Measurements from ENCODE around the gene ARHGEF37. TPM values are rescaled to one million over a fixed set of nuclear protein-coding genes. Genes with fewer than 3 reads are reported as not detected.

The ARHGEF37 gene
- total and polyA plus RNA-seq, 4 donors = 0.71 to 6.1 (median 2.7) TPM

- Histone ChIP-seq H3K36me3 (ENCODE audit: control insufficient read depth in 4 of 4, insufficient read depth in 3 of 4, low read depth in 1 of 4, low read length in 3 of 4) (peaks cover 0 to 16% (median 2%) of the 10 kb centered on the region in 4 donors), H3K4me1 (ENCODE audit: control insufficient read depth in 4 of 4, insufficient read depth in 4 of 4, low read length in 3 of 4) (peaks cover 0 to 3% (median 2%) of the 10 kb centered on the region in 4 donors), H3K4me3 (ENCODE audit: low read depth in 1 of 3, low read length in 3 of 3) (no peak overlapping the region), H3K9me3 (ENCODE audit: control insufficient read depth in 4 of 4, low read length in 3 of 4) (no peaks in the 10 kb centered on the region), H3K27ac (ENCODE audit: low read depth in 1 of 2, low read length in 2 of 2) (no peak overlapping the region), H3K9ac (ENCODE audit: low read depth in 1 of 2, low read length in 2 of 2) (no peak overlapping the region), H3K27me3 (ENCODE audit: control insufficient read depth in 4 of 4, insufficient read depth in 4 of 4, low read length in 3 of 4) (no peaks in the 10 kb centered on the region)
- 92% methylated on average over 12 of the region's 12 CpGs for WGBS
- no peak for DNase-seq (ENCODE audit: low spot score)
- TF ChIP-seq HNF4A (conservative IDR thresholded peaks at IDR 0.05) (no peak), GABPA (IDR thresholded peaks at IDR 0.05 in 1 of 2, conservative IDR thresholded peaks at IDR 0.05 in 1 of 2) (no peak)
These were observed 45.8 kb downstream of the ARHGEF37 start for GRCh38 chr5:149627070-149627469.

DNA sequence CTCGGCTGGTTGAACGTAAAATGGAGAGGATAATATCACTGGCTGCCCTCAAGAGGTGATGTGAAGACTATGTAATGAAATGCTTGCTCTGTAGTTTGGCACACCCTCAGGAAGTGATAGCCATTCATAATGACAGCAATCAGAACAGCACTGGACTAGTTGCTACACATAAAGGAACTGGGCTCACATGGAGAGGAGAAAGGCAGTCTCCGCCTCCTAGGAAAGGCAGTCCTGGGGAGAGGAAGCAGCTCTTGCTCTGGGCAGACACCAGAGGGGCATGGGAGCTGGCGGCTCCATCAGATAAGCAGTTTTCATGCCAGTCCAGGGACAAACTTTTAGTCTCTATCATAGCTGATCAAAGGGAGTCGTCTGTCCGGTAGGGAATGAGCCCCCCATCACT lies 46.9 kb downstream of the ARHGEF37 start:
- no peak for DNase-seq (ENCODE audit: low spot score)
- no peak overlapping the region for H3K9ac ChIP-seq (ENCODE audit: low read depth in 1 of 2, low read length in 2 of 2)
- TF ChIP-seq GABPA (IDR thresholded peaks at IDR 0.05 in 1 of 2, conservative IDR thresholded peaks at IDR 0.05 in 1 of 2) (no peak), ZBTB33 (IDR thresholded peaks at IDR 0.05) (no peak), SP1 (IDR thresholded peaks at IDR 0.05) (no peak), REST (IDR thresholded peaks at IDR 0.05) (no peak), YY1 (IDR thresholded peaks at IDR 0.05) (no peak), HNF4A (conservative IDR thresholded peaks at IDR 0.05) (no peak), TAF1 (conservative IDR thresholded peaks at IDR 0.05) (no peak), FOXA2 (IDR thresholded peaks at IDR 0.05) (no peak), HNF4G (IDR thresholded peaks at IDR 0.05) (no peak), EGR1 (IDR thresholded peaks at IDR 0.05; ENCODE audit: low read depth in 2 of 2) (no peak)
- TF ChIP-seq, protein P1, sequence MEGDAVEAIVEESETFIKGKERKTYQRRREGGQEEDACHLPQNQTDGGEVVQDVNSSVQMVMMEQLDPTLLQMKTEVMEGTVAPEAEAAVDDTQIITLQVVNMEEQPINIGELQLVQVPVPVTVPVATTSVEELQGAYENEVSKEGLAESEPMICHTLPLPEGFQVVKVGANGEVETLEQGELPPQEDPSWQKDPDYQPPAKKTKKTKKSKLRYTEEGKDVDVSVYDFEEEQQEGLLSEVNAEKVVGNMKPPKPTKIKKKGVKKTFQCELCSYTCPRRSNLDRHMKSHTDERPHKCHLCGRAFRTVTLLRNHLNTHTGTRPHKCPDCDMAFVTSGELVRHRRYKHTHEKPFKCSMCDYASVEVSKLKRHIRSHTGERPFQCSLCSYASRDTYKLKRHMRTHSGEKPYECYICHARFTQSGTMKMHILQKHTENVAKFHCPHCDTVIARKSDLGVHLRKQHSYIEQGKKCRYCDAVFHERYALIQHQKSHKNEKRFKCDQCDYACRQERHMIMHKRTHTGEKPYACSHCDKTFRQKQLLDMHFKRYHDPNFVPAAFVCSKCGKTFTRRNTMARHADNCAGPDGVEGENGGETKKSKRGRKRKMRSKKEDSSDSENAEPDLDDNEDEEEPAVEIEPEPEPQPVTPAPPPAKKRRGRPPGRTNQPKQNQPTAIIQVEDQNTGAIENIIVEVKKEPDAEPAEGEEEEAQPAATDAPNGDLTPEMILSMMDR (IDR thresholded peaks at IDR 0.05; ENCODE audit: low read depth, low read length, missing input control) = no peak
- 82% methylated on average over 6 of the region's 6 CpGs for WGBS
- H3K27ac ChIP-seq (ENCODE audit: low read depth in 1 of 2, low read length in 2 of 2) = no peak overlapping the region
- H3K27me3 ChIP-seq (ENCODE audit: control insufficient read depth in 4 of 4, insufficient read depth in 4 of 4, low read length in 3 of 4) = no peaks in the 10 kb centered on the region
- peaks cover 0 to 3% (median 2%) of the 10 kb centered on the region in 4 donors for H3K4me1 ChIP-seq (ENCODE audit: control insufficient read depth in 4 of 4, insufficient read depth in 4 of 4, low read length in 3 of 4)
- H3K36me3 ChIP-seq (ENCODE audit: control insufficient read depth in 4 of 4, insufficient read depth in 3 of 4, low read depth in 1 of 4, low read length in 3 of 4) = peaks cover 0 to 11% (median 1%) of the 10 kb centered on the region in 4 donors
- H3K4me3 ChIP-seq (ENCODE audit: low read depth in 1 of 3, low read length in 3 of 3) = no peak overlapping the region
- no peaks in the 10 kb centered on the region for H3K9me3 ChIP-seq (ENCODE audit: control insufficient read depth in 4 of 4, low read length in 3 of 4)

Measured in liver (tissue), 9 donors.